22Rv1 (cell line): Measurements from ENCODE around the gene PRR7.

Source experiments
- H3K27ac ChIP-seq: fragments of 450-650 bp; 2 replicates; pipeline ENCODE4 v1.5.1; 2017
- ZFX ChIP-seq: fragments of 450-650 bp; IDR thresholded peaks from 2 replicates; pipeline ENCODE4 v1.6.1; 2017; ENCODE audit warnings: antibody characterized with exemption, borderline replicate concordance
- TF ChIP-seq, protein P1 (sequence below): fragments of 450-650 bp; IDR thresholded peaks from 2 replicates; pipeline ENCODE4 v1.5.1; 2017; ENCODE audit warnings: mild to moderate bottlenecking

PRR7 gene

DNA sequence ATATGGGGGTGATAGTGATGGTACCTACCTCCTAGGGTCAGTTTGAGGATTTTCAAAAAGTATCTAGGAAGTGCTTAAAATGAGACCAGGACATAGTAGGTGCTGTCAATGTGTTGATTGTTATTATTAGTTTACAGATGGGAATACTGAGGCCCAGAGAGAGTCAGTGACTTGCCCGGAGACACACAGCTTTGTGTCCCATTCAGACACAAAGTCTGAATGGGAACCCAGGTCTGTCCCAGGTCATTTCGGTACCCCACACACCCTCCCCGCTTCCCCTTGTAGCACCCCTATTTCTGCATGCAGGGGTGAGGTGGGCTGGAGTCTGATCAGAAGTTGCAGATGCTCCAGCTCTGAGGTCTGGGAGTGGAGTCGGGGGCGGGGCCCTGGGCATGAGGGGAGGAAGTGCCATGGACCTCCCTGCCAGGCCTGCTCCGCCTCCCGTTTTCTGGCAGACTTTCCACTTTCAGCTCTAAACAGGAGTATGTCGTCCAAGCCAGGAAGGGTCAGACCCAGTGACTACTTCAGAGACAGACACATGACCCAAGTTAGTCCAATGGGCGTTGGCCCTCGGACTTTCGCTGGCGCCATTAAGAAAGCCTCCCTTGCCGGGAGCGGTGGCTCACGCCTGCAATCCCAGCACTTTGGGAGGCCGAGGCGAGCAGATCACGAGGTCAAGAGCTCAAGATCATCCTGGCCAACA, 30.1 kb downstream of the PRR7 start:
- H3K27ac ChIP-seq: peak overlapping the region; percentile 10; the same call in 1 of the 2 replicates
- no peak for TF ChIP-seq ZFX
- TF ChIP-seq, protein P1, sequence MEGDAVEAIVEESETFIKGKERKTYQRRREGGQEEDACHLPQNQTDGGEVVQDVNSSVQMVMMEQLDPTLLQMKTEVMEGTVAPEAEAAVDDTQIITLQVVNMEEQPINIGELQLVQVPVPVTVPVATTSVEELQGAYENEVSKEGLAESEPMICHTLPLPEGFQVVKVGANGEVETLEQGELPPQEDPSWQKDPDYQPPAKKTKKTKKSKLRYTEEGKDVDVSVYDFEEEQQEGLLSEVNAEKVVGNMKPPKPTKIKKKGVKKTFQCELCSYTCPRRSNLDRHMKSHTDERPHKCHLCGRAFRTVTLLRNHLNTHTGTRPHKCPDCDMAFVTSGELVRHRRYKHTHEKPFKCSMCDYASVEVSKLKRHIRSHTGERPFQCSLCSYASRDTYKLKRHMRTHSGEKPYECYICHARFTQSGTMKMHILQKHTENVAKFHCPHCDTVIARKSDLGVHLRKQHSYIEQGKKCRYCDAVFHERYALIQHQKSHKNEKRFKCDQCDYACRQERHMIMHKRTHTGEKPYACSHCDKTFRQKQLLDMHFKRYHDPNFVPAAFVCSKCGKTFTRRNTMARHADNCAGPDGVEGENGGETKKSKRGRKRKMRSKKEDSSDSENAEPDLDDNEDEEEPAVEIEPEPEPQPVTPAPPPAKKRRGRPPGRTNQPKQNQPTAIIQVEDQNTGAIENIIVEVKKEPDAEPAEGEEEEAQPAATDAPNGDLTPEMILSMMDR: no peak

DNA sequence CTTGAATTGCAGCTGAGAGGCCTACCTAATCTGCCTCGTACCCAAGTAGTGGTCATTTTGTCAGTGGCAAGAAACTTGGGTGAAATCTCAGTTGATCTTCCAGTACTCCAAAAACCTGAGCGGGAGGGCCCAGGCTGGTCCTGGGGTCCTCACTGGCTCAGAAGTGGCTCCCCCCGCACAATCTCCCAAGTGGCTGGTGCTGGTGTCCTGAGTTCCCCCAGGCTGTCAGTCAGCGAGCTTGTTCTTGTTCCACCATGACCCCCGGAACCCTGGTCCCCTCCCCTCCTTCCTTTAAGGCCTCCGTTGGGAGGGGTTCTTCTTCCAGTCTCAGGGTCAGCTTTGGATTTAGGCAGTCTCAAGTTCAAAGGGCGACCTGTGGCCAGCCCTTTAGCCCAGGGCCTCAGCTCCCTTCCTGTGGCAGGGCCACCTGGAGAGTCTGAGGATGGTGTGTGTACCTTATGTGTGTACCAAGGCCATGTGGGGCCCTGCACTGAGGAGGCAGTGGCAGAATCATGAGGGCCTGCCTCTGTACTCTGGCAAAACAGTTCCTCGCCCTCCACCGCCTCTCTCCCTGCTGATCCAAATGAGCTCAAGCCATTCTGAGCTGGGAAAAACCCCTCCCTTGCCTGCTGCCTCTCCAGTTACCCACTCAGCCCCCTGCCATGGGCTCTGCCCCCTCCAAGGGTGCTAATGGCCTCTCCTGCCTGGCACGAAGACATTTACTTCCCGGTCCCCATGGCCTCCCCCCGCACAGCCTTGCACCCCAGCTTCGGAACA, 31.3 kb downstream of the PRR7 start:
- peak overlapping the region; percentile 10; the same call in 1 of the 2 replicates for H3K27ac ChIP-seq
- TF ChIP-seq, protein P1: no peak
- TF ChIP-seq ZFX: no peak

DNA sequence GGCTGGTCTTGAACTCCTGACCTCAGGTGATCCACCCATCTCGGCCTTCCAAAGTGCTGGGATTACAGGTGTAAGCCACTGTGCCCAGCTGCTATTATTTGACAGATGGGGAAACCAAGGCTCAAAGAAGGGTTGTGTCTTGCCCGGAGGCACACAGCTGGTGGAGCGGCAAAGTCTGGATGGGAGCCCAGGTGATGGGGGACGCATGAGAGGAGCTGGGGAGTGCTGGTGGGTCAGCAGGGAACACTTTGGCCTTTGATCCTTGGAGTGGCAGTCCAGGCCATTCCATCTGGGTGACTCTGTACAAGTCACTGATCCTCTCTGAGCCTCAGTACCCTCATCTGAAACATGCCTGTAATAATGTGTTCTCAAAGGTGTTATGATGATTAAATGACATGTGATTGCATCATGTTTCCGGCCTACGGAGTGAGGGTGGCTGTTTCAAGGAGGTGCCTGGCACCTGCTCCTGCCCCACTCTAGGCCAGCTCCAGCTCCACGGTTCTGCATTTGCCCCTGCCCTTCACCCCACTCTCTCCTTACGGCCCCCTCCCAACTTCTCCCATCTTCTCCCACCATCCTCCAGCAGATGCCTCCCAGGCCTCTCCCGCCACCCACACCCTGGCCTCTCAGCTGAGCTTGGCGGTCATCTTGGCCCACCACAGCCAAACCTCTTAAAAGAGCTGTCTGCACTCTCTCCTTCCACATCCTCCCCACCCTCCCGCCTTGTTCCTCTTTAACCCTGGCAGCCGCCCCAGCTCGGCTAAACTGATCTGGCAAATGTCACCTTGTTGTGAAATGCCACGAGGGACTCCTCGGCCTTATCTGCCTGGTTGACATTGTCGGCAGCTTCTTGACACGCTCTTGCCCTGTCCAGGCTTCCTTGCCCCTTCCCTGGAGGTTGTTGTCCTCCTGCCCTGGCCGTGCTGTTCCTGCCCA, 32.4 kb downstream of the PRR7 start:
- H3K27ac ChIP-seq: peak overlapping the region; percentile 54

DNA sequence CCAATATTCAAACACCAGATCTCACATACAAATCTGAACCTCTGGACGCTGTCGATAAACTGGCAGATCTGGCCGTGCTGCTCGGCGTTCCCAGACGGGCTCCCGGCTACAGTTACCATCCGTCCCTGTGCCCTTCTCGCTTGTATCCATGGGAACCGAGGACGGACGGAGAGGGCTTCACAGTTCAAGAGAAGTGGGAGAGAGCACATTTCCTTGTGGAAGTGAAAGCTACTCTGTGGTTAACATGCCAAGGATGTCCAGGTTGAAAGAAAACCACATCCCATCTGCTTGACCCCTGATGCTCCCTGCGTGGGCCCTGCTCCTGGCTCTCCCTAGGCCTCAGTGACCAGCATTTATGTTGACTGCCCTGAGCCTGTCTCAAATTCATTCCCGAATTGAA, 33.2 kb downstream of the PRR7 start:
- no peak for TF ChIP-seq ZFX
- TF ChIP-seq, protein P1: no peak
- peak overlapping the region; percentile 54 for H3K27ac ChIP-seq

More for the DNA sequence above, 32.4 kb downstream of the PRR7 start:
- TF ChIP-seq, protein P1: no peak
- TF ChIP-seq ZFX: no peak

DNA sequence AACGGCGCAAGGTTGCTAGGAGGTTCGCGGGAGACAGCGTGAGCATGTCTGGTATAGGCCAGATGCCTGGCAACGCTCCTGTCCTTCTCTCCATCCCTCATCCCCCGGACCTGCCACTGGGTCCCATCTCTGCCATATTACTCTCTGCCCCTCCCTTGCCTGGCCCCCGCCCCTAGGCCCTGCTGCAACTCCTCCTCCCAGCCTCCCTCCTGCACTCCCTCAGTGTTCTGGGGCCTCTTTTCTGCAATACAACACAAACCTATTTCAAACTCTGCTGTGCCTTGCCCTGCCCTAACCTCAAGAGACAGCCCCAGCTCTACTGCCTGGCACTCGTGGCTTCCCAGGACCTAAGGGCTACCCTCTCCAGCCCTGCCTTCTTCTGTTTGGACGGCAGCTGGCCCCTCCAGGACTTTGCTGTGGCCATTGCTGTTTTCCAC, 35.8 kb downstream of the PRR7 start:
- no peak for TF ChIP-seq ZFX
- TF ChIP-seq, protein P1: no peak

DNA sequence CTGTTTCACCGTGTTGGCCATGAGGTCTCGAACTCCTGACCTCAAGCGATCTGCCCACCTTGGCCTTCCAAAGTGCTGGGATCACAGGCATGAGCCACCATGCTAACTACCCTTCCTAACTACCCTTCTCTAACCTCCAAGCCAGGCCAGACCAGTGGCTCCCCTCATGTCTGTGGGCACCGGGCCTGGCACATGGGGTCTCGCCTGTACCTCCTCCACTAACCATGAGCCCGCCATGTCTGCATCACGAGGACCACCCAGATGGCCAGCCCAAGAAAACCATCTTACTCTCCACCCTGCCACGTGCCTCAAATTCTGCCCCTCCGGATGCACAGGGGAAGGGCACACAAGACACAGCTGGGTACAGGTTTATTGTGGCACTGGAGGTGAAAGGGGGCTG, 36.4 kb downstream of the PRR7 start:
- H3K27ac ChIP-seq: no peak overlapping the region
- TF ChIP-seq, protein P1: no peak
- TF ChIP-seq ZFX: no peak

More for the DNA sequence above, 35.8 kb downstream of the PRR7 start:
- no peak overlapping the region for H3K27ac ChIP-seq
